Mesodermal cell (in vitro differentiated cells): ENCODE measurements around the gene GATA6.
A peak's percentile ranks its signal among the peaks of the same experiment; 100 is the strongest.
"Not testable (repeated sequence)": the region's sequence is repeated elsewhere in the genome, so short reads cannot be mapped to it uniquely, and the experiment has no call there.

Source experiments
- H3K27ac ChIP-seq: 2 replicates; pipeline ENCODE4 v1.7.0; 2013; ENCODE audit warnings: mild to moderate bottlenecking, low read depth, low read length, moderate library complexity; ENCODE audit not compliant: severe bottlenecking
- H3K36me3 ChIP-seq: 2 replicates; pipeline ENCODE4 v1.7.1; 2013; ENCODE audit warnings: mild to moderate bottlenecking, low read length, moderate library complexity; ENCODE audit not compliant: control insufficient read depth, insufficient read depth
- H3K4me1 ChIP-seq: one replicate; pipeline ENCODE4 v1.7.1; 2013; ENCODE audit warnings: mild to moderate bottlenecking, low read length; ENCODE audit not compliant: insufficient read depth, control insufficient read depth, poor library complexity, severe bottlenecking
- H3K4me3 ChIP-seq: 2 replicates; pipeline ENCODE4 v1.7.0; 2013; ENCODE audit warnings: low read length, control low read depth, mild to moderate bottlenecking; ENCODE audit not compliant: insufficient read depth, poor library complexity, severe bottlenecking; ENCODE audit errors: extremely low read depth
- H3K9me3 ChIP-seq: 2 replicates; pipeline ENCODE4 v1.7.1; 2013; ENCODE audit warnings: mild to moderate bottlenecking, low read length, moderate library complexity; ENCODE audit not compliant: control insufficient read depth
- WGBS, 2 experiments: methylation state at CpG; one replicate each; pipeline ENCODE4 v1.1.5; 2013; ENCODE audit warnings: missing lambda C conversion rate in 2 of 2; ENCODE audit not compliant: insufficient coverage in 2 of 2; 5-methylcytosine and 5-hydroxymethylcytosine counted together

GATA6 gene

GRCh38 chr18:22183698-22184170 lies 14.3 kb downstream of the GATA6 start:
- 100% methylated on average over 2 of the region's 3 CpGs for whole genome bisulfite sequencing, 2 experiments
- H3K4me1 ChIP-seq = peaks cover 14% of the 10 kb centered on the region
- H3K36me3 ChIP-seq = peaks cover 51% of the 10 kb centered on the region
- no peak overlapping the region for H3K4me3 ChIP-seq
- H3K27ac ChIP-seq = no peak overlapping the region
- no peaks in the 10 kb centered on the region for H3K9me3 ChIP-seq

- peaks cover 54% of the 10 kb centered on the region for H3K36me3 ChIP-seq
- H3K27ac ChIP-seq, H3K9me3 ChIP-seq, H3K4me3 ChIP-seq: not testable (repeated sequence)
- WGBS, 2 experiments = 80 to 88% methylated on average over 3 to 5 of the region's 8 CpGs
- H3K4me1 ChIP-seq = peaks cover 18% of the 10 kb centered on the region
These were observed 15.2 kb downstream of the GATA6 start for GRCh38 chr18:22184573-22184972.

GRCh38 chr18:22185273-22185672 lies 15.9 kb downstream of the GATA6 start:
- H3K4me3 ChIP-seq = no peak overlapping the region
- H3K36me3 ChIP-seq = peaks cover 57% of the 10 kb centered on the region
- H3K27ac ChIP-seq = no peak overlapping the region
- peaks cover 21% of the 10 kb centered on the region for H3K4me1 ChIP-seq
- H3K9me3 ChIP-seq = no peaks in the 10 kb centered on the region
- 73 to 75% methylated on average over 4 to 6 of the region's 6 CpGs for WGBS, 2 experiments

GRCh38 chr18:22185771-22186386 lies 16.5 kb downstream of the GATA6 start:
- no peak overlapping the region for H3K27ac ChIP-seq
- WGBS, 2 experiments = 86 to 97% methylated on average over 4 to 9 of the region's 10 CpGs
- peaks cover 26% of the 10 kb centered on the region for H3K4me1 ChIP-seq
- H3K36me3 ChIP-seq = peaks cover 57% of the 10 kb centered on the region
- H3K9me3 ChIP-seq = no peaks in the 10 kb centered on the region
- H3K4me3 ChIP-seq = no peak overlapping the region

GRCh38 chr18:22186484-22186971 lies 17.1 kb downstream of the GATA6 start:
- H3K4me1 ChIP-seq = peaks cover 27% of the 10 kb centered on the region
- no peaks in the 10 kb centered on the region for H3K9me3 ChIP-seq
- no peak overlapping the region for H3K27ac ChIP-seq
- no peak overlapping the region for H3K4me3 ChIP-seq
- 90 to 95% methylated on average over 4 to 6 of the region's 6 CpGs for WGBS, 2 experiments
- H3K36me3 ChIP-seq = peaks cover 51% of the 10 kb centered on the region

GRCh38 chr18:22188559-22189267 lies 19.3 kb downstream of the GATA6 start:
- peaks cover 35% of the 10 kb centered on the region for H3K36me3 ChIP-seq
- H3K9me3 ChIP-seq = no peaks in the 10 kb centered on the region
- peaks cover 44% of the 10 kb centered on the region for H3K4me1 ChIP-seq
- H3K4me3 ChIP-seq = no peak overlapping the region
- 87 to 94% methylated on average over 10 of the region's 11 CpGs for WGBS, 2 experiments
- no peak overlapping the region for H3K27ac ChIP-seq

GRCh38 chr18:22189449-22190166 lies 20.2 kb downstream of the GATA6 start:
- Histone ChIP-seq H3K9me3 (no peaks in the 10 kb centered on the region), H3K4me1 (peaks cover 49% of the 10 kb centered on the region), H3K27ac (no peak overlapping the region), H3K36me3 (peaks cover 31% of the 10 kb centered on the region), H3K4me3 (no peak overlapping the region)
- 88 to 94% methylated on average over 1 to 8 of the region's 11 CpGs for WGBS, 2 experiments

- Histone ChIP-seq H3K9me3 (no peaks in the 10 kb centered on the region), H3K4me3 (no peak overlapping the region), H3K27ac (peak overlapping the region; percentile 62), H3K4me1 (peaks cover 59% of the 10 kb centered on the region), H3K36me3 (peaks cover 25% of the 10 kb centered on the region)
- 71 to 100% methylated on average over 1 to 2 of the region's 5 CpGs for WGBS, 2 experiments
These were observed 21.9 kb downstream of the GATA6 start for GRCh38 chr18:22191346-22191695.

- WGBS, 2 experiments = 88 to 95% methylated on average over 3 of the region's 4 CpGs
- Histone ChIP-seq H3K27ac (peak overlapping the region; percentile 88), H3K9me3 (no peaks in the 10 kb centered on the region), H3K4me3 (no peak overlapping the region), H3K36me3 (peaks cover 24% of the 10 kb centered on the region), H3K4me1 (peaks cover 54% of the 10 kb centered on the region)
These were observed 22.5 kb downstream of the GATA6 start for GRCh38 chr18:22191923-22192322.

- Histone ChIP-seq H3K27ac (peak overlapping the region; percentile 88), H3K4me1 (peaks cover 51% of the 10 kb centered on the region), H3K4me3 (no peak overlapping the region), H3K9me3 (no peaks in the 10 kb centered on the region), H3K36me3 (peaks cover 30% of the 10 kb centered on the region)
- WGBS, 2 experiments = 37 to 51% methylated on average over 8 of the region's 9 CpGs
These were observed 24.1 kb downstream of the GATA6 start for GRCh38 chr18:22193466-22193865.
